ENCODE measurements around the gene SKA1. TPM values are rescaled to one million over a fixed set of nuclear protein-coding genes. Genes with fewer than 3 reads are reported as not detected.

SKA1 gene
- total RNA-seq, 1 donor from 2014 or later: 3.7 TPM

Other genes with a start within 250 kb of the SKA1 start
- gene MYO5B, start 179.9 kb upstream of the SKA1 start, total RNA-seq: 0.97 TPM in 2 of 3 replicates, not detected in the other
- 0.17 to 0.26 TPM in 2 of 3 replicates, not detected in the other for gene CFAP53, start 108.6 kb upstream of the SKA1 start, total RNA-seq
- gene MBD1, start 93.5 kb upstream of the SKA1 start, total RNA-seq: 60.3 to 68.4 TPM (median 62.0 TPM) in 3 replicates
- gene CXXC1, start 87.4 kb upstream of the SKA1 start, total RNA-seq: 47.6 to 60.3 TPM (median 59.2 TPM) in 3 replicates
- gene MAPK4, start 185.0 kb downstream of the SKA1 start, total RNA-seq: 0.28 to 0.30 TPM in 2 of 3 replicates, not detected in the other